Measurements from ENCODE around the gene FOXE3.

Gene FOXE3

GRCh38 chr1:47436304-47436978, 20.4 kb downstream of the FOXE3 start:
- peak; percentile 92 for DNase-seq

DNA sequence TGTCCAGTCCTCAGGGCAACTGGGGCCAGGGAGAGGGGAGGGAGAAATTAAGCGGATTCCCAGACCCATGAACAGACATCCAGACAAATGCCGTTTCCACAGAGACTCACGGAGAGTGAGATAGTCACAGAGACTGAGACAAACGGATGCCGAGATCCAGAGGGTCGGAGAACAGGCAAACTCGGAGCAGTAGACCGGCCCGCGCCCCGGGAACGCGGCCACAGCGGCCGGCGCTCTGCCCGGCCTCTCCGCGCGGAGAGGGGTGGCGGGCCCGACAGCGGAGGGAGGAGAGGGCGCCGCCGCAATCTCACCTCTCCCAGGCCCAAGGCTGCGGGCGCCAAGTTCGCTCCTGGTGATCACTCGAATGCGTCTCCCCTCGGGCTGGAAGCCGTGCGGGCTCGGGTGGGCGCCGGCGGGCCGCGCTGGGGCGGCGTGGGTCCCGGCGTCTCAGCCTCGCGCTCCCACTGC, 20.9 kb downstream of the FOXE3 start:
- peak; percentile 66 for DNase-seq

- peak; percentile 94 for DNase-seq
Observed at GRCh38 chr1:47437447-47438164, 21.5 kb downstream of the FOXE3 start, which contains the start of gene FOXD2. Gene FOXD2, plus strand, starts transcription at chr1:47438044. Its CDS starts 92 bp downstream, at chr1:47438136.

DNA sequence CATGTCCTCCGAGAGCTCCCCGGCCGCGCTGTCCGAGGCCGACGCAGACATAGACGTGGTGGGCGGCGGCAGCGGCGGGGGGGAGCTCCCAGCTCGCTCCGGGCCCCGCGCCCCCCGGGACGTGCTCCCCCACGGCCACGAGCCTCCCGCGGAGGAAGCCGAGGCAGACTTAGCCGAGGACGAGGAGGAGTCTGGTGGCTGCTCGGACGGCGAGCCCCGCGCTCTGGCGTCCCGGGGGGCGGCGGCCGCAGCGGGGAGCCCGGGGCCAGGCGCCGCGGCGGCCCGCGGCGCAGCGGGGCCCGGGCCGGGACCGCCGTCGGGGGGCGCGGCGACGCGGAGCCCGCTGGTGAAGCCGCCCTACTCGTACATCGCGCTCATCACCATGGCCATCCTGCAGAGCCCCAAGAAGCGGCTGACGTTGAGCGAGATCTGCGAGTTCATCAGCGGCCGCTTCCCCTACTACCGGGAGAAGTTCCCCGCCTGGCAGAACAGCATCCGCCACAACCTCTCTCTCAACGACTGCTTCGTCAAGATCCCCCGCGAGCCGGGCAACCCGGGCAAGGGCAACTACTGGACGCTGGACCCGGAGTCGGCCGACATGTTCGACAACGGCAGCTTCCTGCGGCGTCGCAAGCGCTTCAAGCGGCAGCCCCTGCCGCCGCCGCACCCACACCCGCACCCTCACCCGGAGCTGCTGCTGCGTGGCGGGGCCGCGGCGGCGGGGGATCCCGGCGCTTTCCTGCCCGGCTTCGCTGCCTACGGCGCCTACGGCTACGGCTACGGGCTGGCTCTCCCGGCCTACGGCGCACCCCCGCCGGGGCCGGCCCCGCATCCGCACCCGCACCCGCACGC, 22.3 kb downstream of the FOXE3 start:
- no peak for DNase-seq

- no peak for DNase-seq
Observed at GRCh38 chr1:47439017-47439818, 23.1 kb downstream of the FOXE3 start.

DNA sequence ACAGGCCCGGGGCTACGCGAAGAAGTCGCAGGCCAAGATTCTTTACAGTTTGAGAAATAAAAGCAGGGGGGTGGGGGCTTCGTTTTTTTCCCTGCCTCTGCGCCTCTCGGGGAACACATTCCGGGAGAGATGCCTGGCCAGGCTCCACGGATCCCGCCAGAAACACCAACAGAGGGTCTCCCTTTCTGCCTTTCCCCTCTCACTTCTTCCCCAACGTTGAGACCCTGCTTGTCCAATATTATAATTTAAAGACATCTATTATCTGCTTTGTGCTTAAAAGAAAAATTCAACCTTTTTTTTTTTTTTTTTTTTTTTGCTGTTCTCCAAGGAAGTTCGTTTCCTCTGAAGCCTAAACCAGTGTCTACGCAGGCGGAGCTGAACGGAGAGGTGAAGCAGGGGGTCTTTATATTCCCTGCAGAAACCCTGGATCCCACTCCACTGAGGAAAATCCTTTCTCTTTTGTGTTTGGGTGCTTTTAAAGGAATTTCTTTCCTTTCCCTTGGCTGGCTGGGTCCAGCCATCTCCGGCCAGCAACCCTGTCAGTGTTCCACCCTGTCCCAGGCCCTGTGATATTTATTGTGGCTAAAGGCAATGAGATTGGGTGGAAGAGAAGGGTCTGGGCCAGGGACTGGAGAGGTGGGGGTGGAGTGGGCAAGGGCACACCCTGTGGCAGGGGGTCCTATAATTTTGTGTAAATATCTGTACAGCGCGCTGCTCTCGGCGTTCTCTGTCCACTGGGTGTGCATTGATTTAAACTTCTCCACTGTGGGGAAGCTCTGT, 23.9 kb downstream of the FOXE3 start:
- DNase-seq, result no peak

DNA sequence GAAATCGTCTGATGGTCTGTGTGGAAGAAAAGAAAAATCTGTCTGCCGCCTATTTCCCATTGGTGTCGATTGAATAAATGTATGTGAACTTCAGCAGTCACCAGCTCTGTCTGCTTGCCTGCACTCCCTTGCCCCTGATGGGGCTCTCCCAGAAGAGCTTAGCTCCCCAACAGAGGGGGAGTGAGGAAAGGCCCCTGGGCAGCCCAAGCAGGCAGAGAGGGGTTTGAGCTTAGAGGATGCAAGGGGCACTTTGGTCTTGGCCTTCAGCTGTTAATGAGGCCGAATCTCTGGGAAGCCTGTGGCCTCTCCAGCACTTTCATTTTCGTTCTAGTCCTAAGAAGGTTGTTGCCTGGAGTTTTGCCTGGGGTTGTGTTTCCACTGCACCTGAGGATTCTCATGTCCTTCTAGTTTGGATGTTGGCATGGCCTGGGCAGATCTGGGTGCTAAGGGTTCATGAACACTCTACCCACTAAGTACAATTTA, 24.6 kb downstream of the FOXE3 start:
- DNase-seq, result peak; percentile 60

- no peak for DNase-seq
Observed at GRCh38 chr1:47441450-47442106, 25.5 kb downstream of the FOXE3 start.

GRCh38 chr1:47442202-47442601, 26.1 kb downstream of the FOXE3 start:
- DNase-seq, result no peak

GRCh38 chr1:47442842-47443529, 26.9 kb downstream of the FOXE3 start:
- no peak for DNase-seq

DNA sequence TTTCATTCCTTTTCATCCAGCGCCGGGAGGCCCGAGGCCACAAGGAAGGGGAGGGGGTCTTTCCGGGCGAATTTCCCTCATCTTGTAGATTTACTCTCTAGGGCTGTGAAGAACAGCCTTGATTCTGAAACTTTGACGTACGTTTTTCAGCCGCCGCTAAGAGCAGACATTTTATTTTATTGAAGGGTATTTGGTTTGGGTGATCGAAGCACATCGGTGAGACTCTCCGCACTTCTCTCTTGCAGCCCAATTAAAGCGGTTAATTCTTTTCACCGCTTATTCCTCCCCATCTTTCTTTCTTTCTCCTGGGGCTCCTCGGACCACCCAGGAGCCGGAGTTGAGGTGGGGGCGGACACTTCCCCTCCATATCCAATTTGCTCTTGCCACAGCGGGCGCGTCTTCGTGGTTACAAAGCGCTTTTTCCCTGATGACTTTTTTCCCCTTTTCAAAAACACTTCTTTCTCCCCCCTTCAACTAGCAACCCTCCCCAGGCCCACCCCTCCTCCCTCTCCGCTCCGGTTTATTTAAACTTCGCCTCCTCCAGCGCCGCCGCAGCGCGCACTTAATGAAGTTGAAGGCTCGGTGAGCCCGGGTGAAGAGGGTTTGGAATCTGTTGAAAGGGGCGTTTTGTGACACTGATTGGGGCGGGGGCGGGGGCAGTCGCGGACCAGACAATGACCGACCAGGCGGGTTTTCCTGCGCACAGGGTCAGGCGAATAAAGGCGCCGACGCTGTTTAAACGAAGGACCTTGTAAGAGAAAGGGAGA, 27.6 kb downstream of the FOXE3 start:
- DNase-seq, result no peak

DNA sequence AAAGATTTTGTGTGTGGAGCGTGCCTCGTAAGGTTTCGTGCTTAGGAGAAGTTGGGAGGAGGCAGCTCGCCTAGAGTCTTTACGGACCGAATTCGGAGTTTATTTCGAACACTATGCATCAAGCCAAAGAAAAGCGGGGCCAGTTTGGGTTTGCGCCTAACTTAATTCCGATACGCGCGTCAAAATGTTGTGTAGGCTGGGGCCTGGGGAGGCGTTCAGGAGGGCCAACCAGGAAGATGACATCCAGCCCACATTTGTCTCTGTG, 28.1 kb downstream of the FOXE3 start:
- DNase-seq, result no peak

- no peak for DNase-seq
Observed at GRCh38 chr1:47444562-47445465, 28.7 kb downstream of the FOXE3 start.

GRCh38 chr1:47445823-47446550, 29.9 kb downstream of the FOXE3 start:
- no peak for DNase-seq

GRCh38 chr1:47448462-47449222, 32.6 kb downstream of the FOXE3 start:
- DNase-seq, result no peak

GRCh38 chr1:47449822-47450552, 33.9 kb downstream of the FOXE3 start:
- DNase-seq, result no peak

DNA sequence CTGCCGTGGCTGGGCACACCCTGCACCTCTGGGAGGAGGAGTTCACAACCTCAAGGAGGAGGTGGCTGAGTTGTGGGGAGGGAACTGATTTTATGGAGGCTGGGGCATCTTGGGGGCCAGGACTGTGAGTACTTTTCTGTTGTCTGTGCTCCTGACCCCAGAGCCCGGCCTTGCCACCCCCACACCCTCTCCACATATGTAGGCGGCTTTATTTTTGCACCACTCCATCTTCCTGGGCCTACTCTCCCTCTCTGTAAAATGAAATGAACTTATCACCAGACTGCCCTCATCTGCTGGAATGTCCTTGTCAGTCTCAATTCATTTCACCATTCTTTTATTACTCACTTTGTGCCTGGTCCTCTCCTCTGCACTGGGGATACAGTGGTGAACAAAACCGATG, 34.5 kb downstream of the FOXE3 start:
- no peak for DNase-seq

Measured in OCI-M1 (cell line).